HCT116 (cell line): ENCODE data around the gene ZNF681. TPM values are rescaled to one million over a fixed set of nuclear protein-coding genes. Genes with fewer than 3 reads are reported as not detected.

ENCODE experiments used
- ATAC-seq: fragments of 200-7000 bp; cut with Tn5 transposase; 2 replicates; pipeline ENCODE4 v1.9.1; 2020; ENCODE audit warnings: mild to moderate bottlenecking, moderate library complexity
- BruUV-seq: library from RNA; stranded (reverse); fragments of 400-500 nt; replicated peaks from 2 replicates; lab custom pipeline; 2021; lab: Mats Ljungman, UMichigan
- CTCF ChIA-PET: fragments of 300-600 bp; sonication (Branson Sonifier 250); formaldehyde crosslinking; loops from one replicate; lab custom pipeline; 2021; ENCODE audit warnings: antibody characterized with exemption; lab: Charles Lee
- POLR2A ChIA-PET: fragments of 300-600, 350-600 bp; sonication (Branson Sonifier 250); formaldehyde crosslinking; loops from one replicate; lab custom pipeline; 2021; ENCODE audit warnings: antibody characterized with exemption; lab: Charles Lee
- RAD21 ChIA-PET, 2 experiments: fragments of 300-600 bp; sonication (Branson Sonifier 250); formaldehyde crosslinking; loops; one replicate each; lab custom pipeline; 2023; ENCODE audit warnings: low total read pairs in 2 of 2; ENCODE audit not compliant: uncharacterized antibody in 2 of 2, unreplicated experiment in 2 of 2, low non-redundant PET in 1 of 2; lab: Charles Lee
- DNase-seq: peaks from one replicate; pipeline ENCODE4 v3.0.0-alpha.2; 2010; ENCODE audit warnings: low read depth, low spot score
- H2AFZ ChIP-seq: fragments of 200-600 bp; shearing (Covaris generic), sonication (generic); 2 replicates; pipeline ENCODE4 v1.6.1; 2017; ENCODE audit warnings: low read depth, mixed run types, mixed read lengths, antibody characterized with exemption, low read length; ENCODE audit not compliant: poor library complexity, severe bottlenecking
- H3K27ac ChIP-seq: 2 replicates; pipeline ENCODE4 v1.5.1; 2012; ENCODE audit warnings: low read depth, low read length
- H3K27me3 ChIP-seq: fragments of 200-600 bp; sonication (generic); 2 replicates; pipeline ENCODE4 v1.6.1; 2016; ENCODE audit warnings: mixed run types, low read length, mixed read lengths; ENCODE audit not compliant: insufficient read depth
- H3K36me3 ChIP-seq, 2 experiments: fragments of 200-500 bp in 1 of 2; fragments of 200-600 bp in 1 of 2; sonication (Bioruptor generic) in 1 of 2; sonication (generic) in 1 of 2; 2 replicates each; pipeline versions ENCODE4 v1.5.1 to v1.6.1; 2014 to 2016; ENCODE audit warnings: low read length in 2 of 2, inconsistent platforms in 1 of 2, mixed read lengths in 1 of 2, mixed run types in 1 of 2; ENCODE audit not compliant: insufficient read depth in 2 of 2, control insufficient read depth in 1 of 2
- H3K4me1 ChIP-seq, 2 experiments: fragments of 200-600 bp in 1 of 2; sonication (generic) in 1 of 2; 2 replicates each; pipeline versions ENCODE4 v1.5.1 to v1.6.1; 2012 to 2017; ENCODE audit warnings: low read length in 2 of 2, inconsistent platforms in 1 of 2, mild to moderate bottlenecking in 1 of 2, mixed read lengths in 1 of 2, mixed run types in 1 of 2, moderate library complexity in 1 of 2; ENCODE audit not compliant: insufficient read depth in 2 of 2, control insufficient read depth in 1 of 2
- H3K4me2 ChIP-seq: fragments of 200-600 bp; sonication (generic); 2 replicates; pipeline ENCODE4 v1.6.1; 2017; ENCODE audit warnings: mixed run types, low read length, mixed read lengths
- H3K4me3 ChIP-seq, 2 experiments: fragments of 200-600 bp in 1 of 2; sonication (generic) in 1 of 2; replicated peaks in 1 of 2; 2 replicates each; pipeline ENCODE4 v1.5.1; 2011 to 2016; ENCODE audit warnings: low read length in 2 of 2, control low read depth in 1 of 2, low read depth in 1 of 2, mild to moderate bottlenecking in 1 of 2, mixed read lengths in 1 of 2, mixed run types in 1 of 2
- H3K79me2 ChIP-seq: fragments of 200-600 bp; sonication (generic); 2 replicates; pipeline ENCODE4 v1.6.1; 2017; ENCODE audit warnings: mild to moderate bottlenecking, mixed run types, low read length, moderate library complexity, mixed read lengths; ENCODE audit not compliant: insufficient read depth
- H3K9ac ChIP-seq: fragments of 200-600 bp; sonication (generic); 2 replicates; pipeline ENCODE4 v1.6.1; 2016; ENCODE audit warnings: low read length, mixed read lengths
- H3K9me2 ChIP-seq: fragments of 200-600 bp; sonication (generic), shearing (Covaris generic); 2 replicates; pipeline ENCODE4 v1.6.1; 2017; ENCODE audit warnings: mixed run types, mild to moderate bottlenecking, moderate library complexity; ENCODE audit not compliant: insufficient read depth
- H3K9me3 ChIP-seq, 2 experiments: fragments of 200-500 bp in 1 of 2; fragments of 200-600 bp in 1 of 2; sonication (Bioruptor generic) in 1 of 2; sonication (generic) in 1 of 2; 2 replicates each; pipeline ENCODE4 v1.6.1; 2014 to 2017; ENCODE audit warnings: low read length in 2 of 2, mixed read lengths in 2 of 2, inconsistent platforms in 1 of 2, low read depth in 1 of 2, mild to moderate bottlenecking in 1 of 2, mixed run types in 1 of 2, moderate library complexity in 1 of 2; ENCODE audit not compliant: control insufficient read depth in 1 of 2, insufficient read depth in 1 of 2
- H4K20me1 ChIP-seq: fragments of 200-600 bp; sonication (generic), shearing (Covaris generic); 2 replicates; pipeline ENCODE4 v1.6.1; 2017; ENCODE audit warnings: mixed run types, mild to moderate bottlenecking, moderate library complexity; ENCODE audit not compliant: insufficient read depth
- ATF3 ChIP-seq: IDR thresholded peaks from 2 replicates; pipeline ENCODE4 v1.6.1; 2012
- CEBPB ChIP-seq: IDR thresholded peaks from 2 replicates; pipeline ENCODE4 v1.6.1; 2012; ENCODE audit warnings: low read depth
- CTCF ChIP-seq, 3 experiments: fragments of 200-600 bp in 1 of 3; sonication (generic) in 1 of 3; IDR thresholded peaks in 2 of 3; conservative IDR thresholded peaks in 1 of 3; 2 replicates each; pipeline ENCODE4 v1.5.1; 2012 to 2017; ENCODE audit warnings: low read depth in 2 of 3, low read length in 2 of 3, antibody characterized with exemption in 1 of 3, borderline replicate concordance in 1 of 3, control low read depth in 1 of 3, mild to moderate bottlenecking in 1 of 3, mixed read lengths in 1 of 3, mixed run types in 1 of 3, moderate library complexity in 1 of 3; ENCODE audit not compliant: insufficient read depth in 1 of 3
- EGR1 ChIP-seq: IDR thresholded peaks from 2 replicates; pipeline ENCODE4 v1.6.1; 2012; ENCODE audit warnings: low read depth
- ELF1 ChIP-seq: IDR thresholded peaks from 2 replicates; pipeline ENCODE4 v1.6.1; 2012; ENCODE audit warnings: low read depth, borderline replicate concordance
- EZH2 ChIP-seq: fragments of 200-600 bp; sonication (generic); IDR thresholded peaks from 2 replicates; pipeline ENCODE4 v1.6.1; 2017; ENCODE audit warnings: antibody characterized with exemption, mixed run types
- EZH2phosphoT487 ChIP-seq: fragments of 200-600 bp; IDR thresholded peaks from 2 replicates; pipeline ENCODE4 v1.6.1; 2018; ENCODE audit warnings: antibody characterized with exemption, borderline replicate concordance
- FOSL1 ChIP-seq: IDR thresholded peaks from 2 replicates; pipeline ENCODE4 v1.6.1; 2012; ENCODE audit warnings: low read depth
- JUND ChIP-seq: IDR thresholded peaks from 2 replicates; pipeline ENCODE4 v1.6.1; 2012
- MAX ChIP-seq: IDR thresholded peaks from 2 replicates; pipeline ENCODE4 v1.6.1; 2012
- POLR2A ChIP-seq: IDR thresholded peaks from 2 replicates; pipeline ENCODE4 v1.7.0; 2011; ENCODE audit warnings: borderline replicate concordance; ENCODE audit not compliant: insufficient read depth, insufficient read length; ENCODE audit errors: extremely low read depth
- POLR2AphosphoS5 ChIP-seq: IDR thresholded peaks from 2 replicates; pipeline ENCODE4 v1.6.1; 2011; ENCODE audit warnings: mild to moderate bottlenecking, low read depth, low read length, moderate library complexity
- SIN3A ChIP-seq: IDR thresholded peaks from 2 replicates; pipeline ENCODE4 v1.6.1; 2012; ENCODE audit warnings: low read depth
- SRF ChIP-seq: IDR thresholded peaks from 2 replicates; pipeline ENCODE4 v1.6.1; 2012; ENCODE audit warnings: low read depth
- TCF7L2 ChIP-seq: IDR thresholded peaks from 2 replicates; pipeline ENCODE4 v1.7.0; 2011; ENCODE audit warnings: borderline replicate concordance, inconsistent platforms; ENCODE audit not compliant: insufficient read depth, insufficient read length; ENCODE audit errors: extremely low read depth
- ZNF274 ChIP-seq: fragments of 200-500 bp; sonication (Bioruptor generic); IDR thresholded peaks from 2 replicates; pipeline ENCODE4 v1.6.1; 2014; ENCODE audit warnings: mild to moderate bottlenecking, low read depth, low read length, inconsistent platforms
- intact Hi-C: fragments of 100-400 bp; cut with micrococcal nuclease; formaldehyde crosslinking; loops from 2 replicates; pipeline ENCODE4 v1.10.0; 2022
- total RNA-seq: library from RNA; stranded (reverse); gene quantifications from one replicate; pipeline ENCODE4 v1.2.1, GENCODE V29; 2021; ENCODE audit not compliant: unreplicated experiment

The ZNF681 gene
- total RNA-seq, 1 experiment from 2014 or later: not detected

- no peak for DNase-seq
- no peaks in the 10 kb centered on the region for H3K27me3 ChIP-seq
- H3K79me2 ChIP-seq: no peaks in the 10 kb centered on the region
- intact Hi-C loops: no loop called here
- no peaks in the 10 kb centered on the region for H3K4me1 ChIP-seq
- POLR2A ChIA-PET: no interaction called here
- CTCF ChIA-PET: no interaction called here
- H3K9me3 ChIP-seq: no peaks in the 10 kb centered on the region; a peak in 1 of 4 replicates
- H2AFZ ChIP-seq: no peak overlapping the region
- ATAC-seq: no peak
- H3K4me2 ChIP-seq: no peak overlapping the region
- RAD21 ChIA-PET: no interaction called here
- H3K4me3 ChIP-seq: no peak overlapping the region
- no TSS peak for BruUV-seq
- H3K36me3 ChIP-seq: no peaks in the 10 kb centered on the region
- no peaks in the 10 kb centered on the region for H3K9me2 ChIP-seq
- H4K20me1 ChIP-seq: no peaks in the 10 kb centered on the region
- H3K9ac ChIP-seq: no peak overlapping the region
- H3K27ac ChIP-seq: no peak overlapping the region
- TF ChIP-seq JUND (no peak), MAX (no peak), ZNF274 (no peak), TCF7L2 (no peak), FOSL1 (no peak), EZH2phosphoT487 (no peak)
Measured at GRCh38 chr19:23709347-23709746, 49.3 kb downstream of the ZNF681 start.

GRCh38 chr19:23706657-23707056 lies 52.0 kb downstream of the ZNF681 start:
- POLR2A ChIA-PET: no interaction called here
- H4K20me1 ChIP-seq: no peaks in the 10 kb centered on the region

More at GRCh38 chr19:23706657-23707056, 52.0 kb downstream of the ZNF681 start:
- Histone ChIP-seq H3K9me2 (no peaks in the 10 kb centered on the region), H3K9me3 (peaks cover 4 to 5% of the 10 kb centered on the region in 2 experiments; a peak in 2 of 4 replicates), H3K9ac (no peak overlapping the region), H3K27me3 (no peaks in the 10 kb centered on the region), H3K36me3 (no peaks in the 10 kb centered on the region), H2AFZ (no peak overlapping the region), H3K4me1 (no peaks in the 10 kb centered on the region), H3K4me2 (no peak overlapping the region), H3K79me2 (no peaks in the 10 kb centered on the region), H3K27ac (no peak overlapping the region), H3K4me3 (no peak overlapping the region)
- intact Hi-C loops: no loop called here
- ChIA-PET CTCF (no interaction called here), RAD21 (no interaction called here)
- BruUV-seq: no TSS peak
- ATAC-seq (no peak), DNase-seq (no peak)
- TF ChIP-seq SIN3A: no peak
- no peak for TF ChIP-seq ELF1
- no peak for TF ChIP-seq CTCF (IDR thresholded peaks at IDR 0.05 in 2 of 3, conservative IDR thresholded peaks at IDR 0.05 in 1 of 3; ENCODE audit: borderline replicate concordance in 1 of 3, insufficient read depth in 1 of 3, low read depth in 2 of 3, low read length in 2 of 3)
- no peak for TF ChIP-seq EZH2phosphoT487
- TF ChIP-seq EZH2: no peak
- TF ChIP-seq CEBPB: no peak
- TF ChIP-seq FOSL1: no peak
- no peak for TF ChIP-seq TCF7L2
- TF ChIP-seq POLR2A: no peak
- no peak for TF ChIP-seq POLR2AphosphoS5
- TF ChIP-seq JUND: no peak
- TF ChIP-seq EGR1: no peak
- no peak for TF ChIP-seq SRF
- no peak for TF ChIP-seq ATF3
